GM19438 (cell line): ENCODE data around the gene CARHSP1.
"Not testable (repeated sequence)": the region's sequence is repeated elsewhere in the genome, so short reads cannot be mapped to it uniquely, and the experiment has no call there.

Source experiments
- ATAC-seq: cut with Tn5 transposase; IDR thresholded peaks from one replicate; pipeline ENCODE4 v1.9.1; 2021; ENCODE audit warnings: low read depth; ENCODE audit not compliant: unreplicated experiment

CARHSP1 gene

GRCh38 chr16:8858994-8859912 is 9.6 kb downstream of the CARHSP1 start:
- ATAC-seq, result no peak

GRCh38 chr16:8855972-8856371 is 12.8 kb downstream of the CARHSP1 start:
- no peak for ATAC-seq

- no peak for ATAC-seq
Measured at GRCh38 chr16:8855051-8855786, 13.6 kb downstream of the CARHSP1 start.

- no peak for ATAC-seq
Measured at GRCh38 chr16:8854298-8854948, 14.4 kb downstream of the CARHSP1 start.

- ATAC-seq, result no peak
Measured at GRCh38 chr16:8853611-8854010, 15.2 kb downstream of the CARHSP1 start.

GRCh38 chr16:8853150-8853549 is 15.7 kb downstream of the CARHSP1 start:
- no peak for ATAC-seq

GRCh38 chr16:8852534-8852933 is 16.3 kb downstream of the CARHSP1 start:
- ATAC-seq, result no peak

GRCh38 chr16:8851761-8852403 is 16.9 kb downstream of the CARHSP1 start:
- ATAC-seq, result no peak

GRCh38 chr16:8850279-8850885 is 18.4 kb downstream of the CARHSP1 start:
- no peak for ATAC-seq

GRCh38 chr16:8849411-8850011 is 19.3 kb downstream of the CARHSP1 start:
- no peak for ATAC-seq

GRCh38 chr16:8848939-8849391 is 19.8 kb downstream of the CARHSP1 start:
- no peak for ATAC-seq

- no peak for ATAC-seq
Measured at GRCh38 chr16:8848231-8848938, 20.4 kb downstream of the CARHSP1 start.

GRCh38 chr16:8847623-8848022 is 21.2 kb downstream of the CARHSP1 start:
- no peak for ATAC-seq

GRCh38 chr16:8847145-8847544 is 21.7 kb downstream of the CARHSP1 start:
- no peak for ATAC-seq

- ATAC-seq, result no peak
Measured at GRCh38 chr16:8846401-8846932, 22.3 kb downstream of the CARHSP1 start.

- ATAC-seq, result no peak
Measured at GRCh38 chr16:8845699-8846298, 23.0 kb downstream of the CARHSP1 start.

- ATAC-seq, result not testable (repeated sequence)
Measured at GRCh38 chr16:8843296-8843695, 25.5 kb downstream of the CARHSP1 start.

- ATAC-seq, result not testable (repeated sequence)
Measured at GRCh38 chr16:8842016-8842415, 26.8 kb downstream of the CARHSP1 start.
